HG02642 (cell line): ENCODE measurements around the gene LMBR1.
A peak's percentile ranks its signal among the peaks of the same experiment; 100 is the strongest.
"Not testable (repeated sequence)": the region's sequence is repeated elsewhere in the genome, so short reads cannot be mapped to it uniquely, and the experiment has no call there.

Experiments
- ATAC-seq: cut with Tn5 transposase; IDR thresholded peaks from one replicate; pipeline ENCODE4 v1.9.1; 2021; ENCODE audit warnings: mild to moderate bottlenecking; ENCODE audit not compliant: unreplicated experiment, poor library complexity

The LMBR1 gene, protein sequence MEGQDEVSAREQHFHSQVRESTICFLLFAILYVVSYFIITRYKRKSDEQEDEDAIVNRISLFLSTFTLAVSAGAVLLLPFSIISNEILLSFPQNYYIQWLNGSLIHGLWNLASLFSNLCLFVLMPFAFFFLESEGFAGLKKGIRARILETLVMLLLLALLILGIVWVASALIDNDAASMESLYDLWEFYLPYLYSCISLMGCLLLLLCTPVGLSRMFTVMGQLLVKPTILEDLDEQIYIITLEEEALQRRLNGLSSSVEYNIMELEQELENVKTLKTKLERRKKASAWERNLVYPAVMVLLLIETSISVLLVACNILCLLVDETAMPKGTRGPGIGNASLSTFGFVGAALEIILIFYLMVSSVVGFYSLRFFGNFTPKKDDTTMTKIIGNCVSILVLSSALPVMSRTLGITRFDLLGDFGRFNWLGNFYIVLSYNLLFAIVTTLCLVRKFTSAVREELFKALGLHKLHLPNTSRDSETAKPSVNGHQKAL

DNA sequence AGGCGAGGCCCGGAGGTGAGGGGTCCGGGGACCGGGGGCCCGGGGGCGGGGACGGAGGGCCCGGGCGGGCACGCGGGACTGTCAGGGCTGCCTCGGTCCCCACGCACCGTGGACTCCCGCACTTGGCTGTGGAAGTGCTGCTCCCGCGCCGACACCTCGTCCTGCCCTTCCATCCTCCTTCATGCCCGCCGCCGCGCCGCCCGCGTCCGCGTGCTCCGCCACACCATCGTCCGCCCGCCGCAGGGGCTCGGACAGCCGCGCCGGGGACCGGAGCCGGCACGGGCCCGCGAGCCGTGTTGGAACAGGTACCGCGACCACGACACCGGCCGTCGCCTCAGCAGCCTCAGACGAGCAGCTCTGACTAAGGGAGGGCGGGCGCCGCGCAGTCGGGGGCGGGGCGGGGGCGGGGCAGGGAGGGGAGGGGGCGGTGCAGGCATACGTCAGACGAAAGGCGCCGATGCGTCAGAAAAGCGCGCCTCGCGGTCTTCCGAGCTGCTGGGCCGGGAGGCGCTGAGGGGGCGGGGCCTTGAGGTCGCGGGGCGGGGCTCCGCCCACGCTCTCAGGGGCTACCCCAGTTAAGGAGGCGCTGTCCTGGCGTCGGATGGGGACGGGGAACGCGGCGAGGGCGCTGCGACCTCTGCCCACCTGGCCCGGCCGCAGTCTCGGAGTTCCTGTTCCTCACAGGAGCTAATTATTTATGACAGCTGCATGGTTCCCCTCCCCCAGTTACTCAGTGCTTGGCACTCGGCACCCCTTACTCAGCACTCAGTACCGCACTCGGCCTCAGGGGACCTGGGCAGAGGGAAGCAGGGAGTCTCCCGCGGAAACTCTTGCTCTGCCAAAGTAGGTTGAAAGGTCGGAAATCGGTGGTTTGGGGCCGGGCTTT lies at the start of gene LMBR1:
Gene LMBR1 (minus strand): TSS at position 363 of the 886 bp plus-strand sequence. CDS start 190 bp downstream, at position 173.
- peak; percentile 83 for ATAC-seq

DNA sequence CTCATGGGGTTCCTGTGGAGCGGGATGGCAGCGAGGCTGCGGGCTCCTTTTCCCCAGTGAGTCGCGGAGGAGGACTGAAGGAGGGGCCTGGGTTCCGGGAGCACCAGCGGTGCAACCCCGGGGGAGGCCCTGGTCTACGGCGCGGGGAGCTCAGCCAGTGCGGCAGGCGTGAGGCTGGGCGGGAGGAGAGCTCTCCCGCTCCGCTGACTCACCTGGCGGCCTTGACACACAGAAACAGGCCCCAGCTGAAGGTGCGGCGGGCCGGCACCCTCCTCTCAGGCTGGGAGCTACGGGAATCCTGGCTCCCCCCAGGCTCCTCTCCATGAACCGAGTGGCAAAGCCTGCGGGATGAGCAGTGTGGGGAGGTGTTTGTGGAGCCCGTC lies 49.7 kb upstream of the LMBR1 start:
- no peak for ATAC-seq

DNA sequence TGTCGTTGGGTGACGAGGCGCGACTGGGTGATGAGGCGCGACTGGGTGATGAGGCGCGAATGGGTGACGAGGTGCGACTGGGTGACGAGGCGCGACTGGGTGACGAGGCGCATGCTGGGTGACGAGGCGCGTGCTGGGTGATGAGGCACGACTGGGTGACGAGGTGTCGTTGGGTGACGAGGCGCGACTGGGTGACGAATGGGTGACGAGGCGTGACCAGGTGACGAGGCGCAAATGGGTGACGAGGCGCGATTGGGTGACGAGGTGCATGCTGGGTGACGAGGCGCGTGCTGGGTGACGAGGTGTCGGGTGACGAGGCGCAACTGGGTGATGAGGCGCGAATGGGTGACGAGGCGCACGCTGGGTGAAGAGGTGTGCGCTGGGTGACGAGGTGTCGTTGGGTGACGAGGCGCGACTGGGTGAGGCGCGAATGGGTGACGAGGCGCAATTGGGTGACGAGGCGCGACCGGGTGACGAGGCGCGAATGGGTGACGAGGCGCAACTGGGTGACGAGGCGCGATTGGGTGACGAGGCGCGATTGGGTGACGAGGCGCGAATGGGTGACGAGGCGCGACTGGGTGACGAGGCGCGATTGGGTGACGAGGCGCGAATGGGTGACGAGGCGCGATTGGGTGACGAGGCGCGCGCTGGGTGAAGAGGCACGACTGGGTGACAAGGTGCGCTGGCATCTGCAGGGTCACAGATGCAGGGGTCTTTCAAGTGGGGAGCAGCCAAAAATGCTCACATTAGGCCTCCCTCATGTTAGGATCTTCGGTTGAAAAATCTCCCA lies 48.6 kb upstream of the LMBR1 start:
- no peak for ATAC-seq

DNA sequence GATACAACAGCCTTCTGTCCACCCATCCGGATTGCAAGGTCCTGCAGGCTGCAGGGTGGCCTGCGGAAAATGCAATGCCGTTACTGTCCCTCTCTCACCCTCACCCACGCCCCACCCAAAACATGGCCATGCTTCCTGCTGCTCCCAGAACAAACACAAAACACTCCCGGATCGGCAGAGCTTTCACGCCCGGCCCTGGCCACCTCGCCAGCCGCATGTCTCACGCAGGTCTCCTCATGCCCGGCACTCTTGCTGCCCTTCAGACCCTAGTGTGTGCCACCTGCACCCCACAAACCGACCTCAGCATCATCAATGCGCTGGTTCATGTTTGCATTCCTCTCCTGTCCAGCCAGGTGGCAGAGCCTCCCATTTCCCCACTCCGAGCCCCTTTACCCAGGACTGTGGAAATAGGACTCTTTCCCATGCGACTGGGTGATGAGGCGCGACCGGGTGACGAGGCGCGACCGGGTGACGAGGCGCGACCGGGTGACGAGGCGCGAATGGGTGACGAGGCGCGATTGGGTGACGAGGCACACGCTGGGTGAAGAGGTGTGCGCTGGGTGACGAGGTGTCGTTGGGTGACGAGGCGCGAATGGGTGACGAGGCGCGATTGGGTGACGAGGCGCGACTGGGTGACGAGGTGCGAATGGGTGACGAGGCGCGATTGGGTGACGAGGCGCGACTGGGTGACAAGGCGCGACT lies 47.6 kb upstream of the LMBR1 start:
- ATAC-seq = no peak

DNA sequence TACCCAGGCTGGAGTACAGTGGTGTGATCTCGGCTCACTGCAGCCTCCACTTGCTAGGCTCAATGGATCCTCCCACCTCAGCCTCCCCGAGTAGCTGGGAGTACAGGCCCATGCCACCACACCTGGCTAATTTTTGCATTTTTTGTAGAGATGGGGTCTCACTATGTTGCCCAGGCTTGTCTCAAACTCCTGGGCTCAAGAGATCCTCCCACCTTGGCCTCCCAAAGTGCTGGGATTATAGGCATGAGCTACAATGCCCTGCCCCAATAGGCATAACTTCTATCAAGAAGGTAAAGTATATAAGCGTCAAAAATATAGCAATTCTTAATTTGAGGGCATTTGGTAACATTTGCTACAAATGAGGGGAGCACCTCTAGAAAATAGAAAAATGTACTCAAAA lies 43.8 kb upstream of the LMBR1 start:
- not testable (repeated sequence) for ATAC-seq

DNA sequence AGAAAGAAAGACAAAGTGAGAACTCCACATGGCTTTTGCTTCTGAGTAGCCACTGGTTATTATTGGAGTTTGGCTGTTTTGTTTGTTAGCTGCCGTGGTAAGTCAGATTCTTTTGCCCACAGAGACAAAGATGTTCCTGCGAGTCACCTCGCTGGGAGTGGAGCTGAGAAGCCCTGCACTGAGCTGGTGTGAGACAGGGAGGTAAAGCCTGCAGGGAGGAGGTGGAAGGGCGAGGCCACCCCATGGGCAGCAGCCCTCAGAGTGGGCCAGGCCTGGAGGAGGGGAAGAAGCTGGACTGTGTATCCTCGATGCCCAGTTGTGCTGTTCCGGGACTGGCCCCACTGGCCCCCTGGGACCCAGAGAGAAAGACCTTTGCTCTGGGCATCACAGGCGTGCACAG lies 42.3 kb upstream of the LMBR1 start:
- ATAC-seq = no peak

DNA sequence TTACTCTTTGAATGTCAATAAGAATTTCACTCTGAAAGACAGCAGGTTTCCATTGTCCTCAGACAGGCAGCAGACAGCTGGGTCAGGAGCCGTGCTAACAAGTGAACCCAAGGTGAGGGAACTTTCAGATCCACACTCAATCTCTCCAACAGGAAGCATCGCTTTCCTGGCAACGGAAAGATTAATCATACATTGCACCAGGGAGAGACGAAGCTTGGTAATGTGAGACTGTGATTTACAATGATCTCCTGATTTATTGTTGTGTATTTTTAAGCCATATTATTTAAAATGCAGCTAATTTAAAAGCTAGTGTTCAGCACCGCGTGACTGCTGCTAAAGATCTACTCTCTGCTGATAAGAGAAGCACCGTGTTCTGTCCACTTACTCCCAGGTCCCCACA lies 39.0 kb upstream of the LMBR1 start:
- ATAC-seq = no peak

DNA sequence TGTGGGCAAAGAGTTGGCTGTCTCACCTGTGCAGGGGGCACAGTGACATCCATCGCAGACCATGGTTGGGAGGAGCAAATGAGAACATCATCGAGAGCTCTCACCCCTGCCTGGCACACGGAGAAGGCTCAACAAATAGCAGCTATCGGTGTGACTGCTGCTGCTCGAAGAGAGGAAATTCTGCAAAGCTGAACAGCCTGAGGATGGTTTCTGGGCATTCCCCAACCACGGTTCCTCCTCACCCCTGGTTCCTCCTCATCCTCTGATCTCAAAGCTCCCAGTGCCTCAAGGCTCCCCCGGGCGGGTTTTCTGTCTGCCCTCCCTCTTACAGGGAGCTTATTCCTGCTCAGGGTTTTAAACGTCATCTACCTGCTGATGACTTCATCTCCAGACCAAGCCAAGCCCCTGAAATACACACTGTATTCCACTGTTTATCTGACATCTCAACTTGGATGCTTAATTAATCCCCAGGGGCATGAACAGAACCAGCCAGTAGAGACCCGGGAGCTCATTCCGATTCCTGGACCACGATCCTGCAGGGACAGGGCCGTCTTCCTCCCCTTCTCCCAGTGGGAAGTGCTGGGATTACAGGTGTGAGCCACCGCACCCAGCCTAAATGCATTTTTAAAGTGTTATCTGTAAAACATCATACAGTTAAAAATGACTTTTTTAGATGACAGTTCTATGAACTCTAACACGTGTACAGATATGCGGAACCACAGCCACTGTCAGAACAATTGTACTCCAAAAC lies 37.0 kb upstream of the LMBR1 start:
- ATAC-seq = no peak

DNA sequence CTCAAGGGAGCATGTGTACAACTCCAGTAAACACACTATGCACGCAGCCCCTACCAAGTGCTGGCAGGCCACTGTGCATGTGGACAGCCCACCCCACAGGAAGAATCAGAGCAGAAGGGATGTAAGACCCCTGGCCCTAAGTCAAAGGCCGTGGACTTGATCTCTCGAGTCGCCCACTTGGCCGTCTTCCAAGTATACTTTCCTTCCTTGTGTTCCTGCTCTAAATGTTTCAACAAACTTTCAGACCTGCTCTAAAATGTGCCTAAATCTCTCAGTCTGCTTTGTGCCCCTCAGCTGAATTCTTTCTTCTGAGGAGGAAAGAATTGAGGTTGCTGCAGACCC lies 35.4 kb upstream of the LMBR1 start:
- ATAC-seq = no peak

DNA sequence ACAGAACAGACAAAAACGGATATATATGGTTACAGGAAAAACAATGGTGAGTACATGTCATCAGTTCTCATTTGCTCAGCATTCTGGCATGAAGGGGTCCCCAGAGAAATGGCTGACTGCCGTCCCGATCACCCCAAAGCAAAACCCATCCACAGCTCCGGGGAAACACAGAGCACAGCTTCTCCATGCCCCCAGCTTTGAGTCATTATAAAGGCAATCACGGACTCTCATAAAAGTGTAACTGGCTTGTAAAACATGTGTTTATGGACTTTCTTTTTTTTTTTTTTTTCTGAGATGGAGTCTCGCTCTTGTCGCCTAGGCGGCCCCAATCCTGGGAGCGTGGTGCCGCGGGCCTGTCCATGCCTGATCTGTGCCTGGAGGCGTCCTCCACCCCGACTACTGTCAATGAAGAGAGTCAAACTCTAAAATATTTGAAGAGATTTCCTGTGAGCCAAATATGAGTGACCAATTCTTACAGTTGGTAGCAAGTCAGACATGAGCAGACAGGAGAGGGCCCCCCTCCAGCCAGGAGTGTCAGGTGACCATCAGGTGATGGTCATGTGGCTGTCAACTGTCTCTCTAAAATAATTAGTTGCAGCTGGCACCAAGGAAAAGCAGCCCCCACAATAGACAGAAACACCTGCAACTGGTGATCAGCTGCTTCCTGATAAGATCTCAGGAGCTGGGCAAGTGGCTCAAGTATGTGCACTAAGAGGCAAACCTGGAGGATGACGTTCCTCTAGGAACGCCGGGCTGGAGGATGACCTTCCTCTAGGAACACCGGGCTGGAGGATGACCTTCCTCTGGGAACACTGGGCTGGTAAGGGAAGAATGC lies 34.8 kb upstream of the LMBR1 start:
- ATAC-seq = no peak

DNA sequence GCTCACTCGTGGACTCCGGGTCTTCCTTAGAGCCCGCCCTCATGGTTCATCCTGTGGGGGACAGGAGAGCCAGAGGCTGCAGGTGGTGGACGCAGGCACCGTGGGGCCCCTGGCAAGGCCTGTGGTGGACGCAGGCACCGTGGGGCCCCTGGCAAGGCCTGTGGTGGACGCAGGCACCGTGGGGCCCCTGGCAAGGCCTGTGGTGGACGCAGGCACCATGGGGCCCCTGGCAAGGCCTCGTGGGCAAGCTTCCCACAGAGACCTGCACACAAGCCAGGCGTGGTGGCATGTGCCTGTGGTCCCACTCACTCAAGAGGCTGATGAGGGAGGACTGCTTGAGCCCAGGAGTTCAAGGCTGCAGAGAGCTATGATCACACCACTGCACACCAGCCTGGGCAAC lies 32.8 kb upstream of the LMBR1 start:
- ATAC-seq = not testable (repeated sequence)

DNA sequence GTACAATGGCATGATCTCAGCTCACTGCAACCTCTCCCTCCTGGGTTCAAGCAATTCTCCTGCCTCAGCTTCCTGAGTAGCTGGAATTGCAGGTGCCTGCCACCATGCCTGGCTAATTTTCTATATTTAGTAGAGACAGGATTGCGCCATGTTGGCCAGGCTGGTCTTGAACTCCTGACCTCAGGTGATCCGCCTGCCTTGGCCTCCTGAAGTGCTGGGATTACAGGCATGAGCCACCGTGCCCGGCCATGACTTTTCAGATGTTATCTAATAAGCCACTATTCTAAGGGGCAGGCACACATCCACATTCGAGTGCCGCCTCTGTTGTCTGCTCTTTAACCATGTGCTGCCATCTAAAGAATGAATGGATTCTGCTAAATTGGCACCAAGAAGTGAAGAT lies 29.3 kb upstream of the LMBR1 start:
- ATAC-seq = not testable (repeated sequence)

DNA sequence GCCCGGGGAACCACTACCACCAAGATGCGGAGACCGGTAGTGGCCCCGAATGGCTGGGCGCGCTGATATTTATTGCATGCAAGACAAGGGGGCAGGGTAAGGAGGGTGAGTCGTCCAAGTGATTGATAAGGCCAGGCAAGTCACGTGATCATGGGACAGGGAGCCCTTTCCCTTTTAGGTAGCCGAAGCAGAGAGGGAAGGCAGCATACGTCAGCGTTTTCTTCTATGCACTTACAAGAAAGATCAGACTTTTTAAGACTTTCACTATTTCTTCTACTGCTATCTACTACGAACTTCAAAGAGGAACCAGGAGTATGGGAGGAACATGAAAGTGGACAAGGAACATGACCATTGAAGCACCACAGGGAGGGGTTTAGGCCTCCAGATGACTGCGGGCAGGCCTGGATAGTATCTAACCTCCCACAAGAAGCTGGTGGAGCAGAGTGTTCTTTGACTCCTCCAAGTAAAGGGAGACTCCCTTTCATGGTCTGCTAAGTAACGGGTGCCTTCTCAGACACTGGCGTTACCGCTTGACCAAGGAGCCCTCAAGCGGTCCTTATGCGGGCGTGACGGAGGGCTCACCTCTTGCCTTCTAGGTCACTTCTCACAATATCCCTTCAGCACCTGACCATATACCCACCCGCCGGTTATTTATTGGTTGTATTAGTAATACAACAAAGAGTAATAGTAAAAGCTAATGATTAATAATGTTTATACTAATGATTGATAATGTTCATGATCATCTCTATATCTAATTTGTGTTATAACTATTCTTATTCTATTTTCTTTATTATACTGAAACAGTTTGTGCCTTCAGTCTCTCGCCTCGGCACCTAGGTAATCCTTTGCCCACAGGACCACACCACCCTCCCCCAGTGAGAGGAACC lies 27.7 kb upstream of the LMBR1 start:
- ATAC-seq = not testable (repeated sequence)

DNA sequence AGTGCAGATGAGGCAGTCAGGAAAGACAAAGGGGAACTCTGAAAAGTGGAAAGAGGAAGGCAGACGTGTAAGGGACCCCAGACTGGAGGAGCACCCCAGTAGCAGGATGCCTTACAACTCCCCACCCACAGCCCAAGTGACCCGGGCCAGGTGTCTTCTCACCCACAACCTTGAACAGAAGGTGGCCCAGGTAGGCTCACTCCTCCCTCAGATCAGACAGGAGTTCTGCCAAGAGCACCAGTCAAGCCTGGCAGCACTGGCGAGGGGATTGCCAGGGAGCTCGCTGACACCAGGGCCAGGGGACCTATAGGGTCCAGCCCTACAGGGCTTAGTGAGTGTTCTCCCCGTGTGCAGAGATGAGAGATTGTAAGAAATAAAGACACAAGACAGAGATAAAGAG lies 27.1 kb upstream of the LMBR1 start:
- ATAC-seq = no peak

DNA sequence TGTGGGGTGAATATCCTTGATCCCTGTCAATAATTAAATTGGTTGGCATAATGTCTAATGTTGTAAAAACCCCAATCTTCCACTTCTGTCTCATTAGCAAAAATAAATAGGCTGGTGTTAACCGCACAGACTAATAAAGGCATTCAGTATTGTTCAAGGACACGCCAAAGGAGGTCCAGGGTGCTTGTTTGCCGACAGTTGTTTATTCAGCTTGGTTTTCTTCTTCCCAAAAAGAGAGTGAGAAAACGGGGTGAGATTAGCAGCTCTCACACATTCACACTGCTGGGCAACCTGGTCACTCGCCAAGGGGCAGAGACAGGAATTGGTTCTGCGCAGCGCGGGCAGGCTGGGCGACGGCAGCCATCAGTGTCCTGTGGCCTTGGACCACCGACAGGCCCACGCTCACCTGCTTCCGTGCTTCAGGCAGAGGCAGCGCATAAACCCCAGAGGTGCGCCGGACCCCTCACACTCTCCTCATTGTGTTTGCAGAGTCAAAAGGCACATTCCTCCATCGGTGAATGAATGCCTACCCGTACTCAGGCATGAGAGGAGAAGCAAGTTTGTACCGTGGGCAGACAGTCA lies 26.2 kb upstream of the LMBR1 start:
- ATAC-seq = peak; percentile 29

DNA sequence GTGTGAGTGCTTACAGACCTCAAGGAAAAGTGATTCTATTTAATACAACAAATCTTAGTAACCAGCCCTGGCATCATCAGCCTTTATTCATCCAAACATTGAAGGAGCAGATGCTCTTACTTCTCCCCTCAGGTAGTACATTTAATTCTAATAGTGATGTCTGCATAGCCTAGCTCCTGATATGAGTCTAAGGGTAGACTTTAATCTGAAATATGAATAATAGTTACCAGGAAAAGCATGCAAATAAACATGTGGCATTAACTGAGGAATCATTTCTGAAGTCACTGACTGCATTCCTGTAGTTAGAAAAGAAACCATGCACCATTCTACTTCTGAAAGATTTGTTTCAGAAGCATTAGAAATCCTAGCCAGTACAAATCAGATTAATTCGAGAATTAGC lies 25.7 kb upstream of the LMBR1 start:
- peak; percentile 46 for ATAC-seq

DNA sequence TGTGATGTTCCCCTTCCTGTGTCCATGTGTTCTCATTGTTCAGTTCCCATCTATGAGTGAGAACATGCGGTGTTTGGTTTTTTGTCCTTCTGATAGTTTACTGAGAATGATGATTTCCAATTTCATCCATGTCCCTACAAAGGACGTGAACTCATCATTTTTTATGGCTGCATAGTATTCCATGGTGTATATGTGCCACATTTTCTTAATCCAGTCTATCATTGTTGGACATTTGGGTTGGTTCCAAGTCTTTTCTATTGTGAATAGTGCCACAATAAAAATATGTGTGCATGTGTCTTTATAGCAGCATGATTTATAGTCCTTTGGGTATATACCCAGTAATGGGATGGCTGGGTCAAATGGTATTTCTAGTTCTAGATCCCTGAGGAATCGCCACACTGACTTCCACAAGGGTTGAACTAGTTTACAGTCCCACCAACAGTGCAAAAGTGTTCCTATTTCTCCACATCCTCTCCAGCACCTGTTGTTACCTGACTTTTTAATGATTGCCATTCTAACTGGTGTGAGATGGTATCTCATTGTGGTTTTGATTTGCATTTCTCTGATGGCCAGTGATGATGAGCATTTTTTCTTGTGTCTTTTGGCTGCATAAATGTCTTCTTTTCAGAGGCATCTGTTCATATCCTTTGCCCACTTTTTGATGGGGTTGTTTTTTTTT lies 16.7 kb upstream of the LMBR1 start:
- ATAC-seq = not testable (repeated sequence)
